GM08714 (cell line): ENCODE results near the gene CHRNB4.
"Not testable (repeated sequence)": the region's sequence is repeated elsewhere in the genome, so short reads cannot be mapped to it uniquely, and the experiment has no call there.

Source experiments
- H3K4me3 ChIP-seq: fragments of 200-500 bp; sonication (Bioruptor generic); 2 replicates; pipeline ENCODE4 v1.5.1; 2014; ENCODE audit warnings: mild to moderate bottlenecking, low read length, inconsistent platforms
- ZNF274 ChIP-seq: IDR thresholded peaks from 2 replicates; pipeline ENCODE4 v1.6.1; 2012; ENCODE audit warnings: mild to moderate bottlenecking, low read depth, low read length

Gene CHRNB4

DNA sequence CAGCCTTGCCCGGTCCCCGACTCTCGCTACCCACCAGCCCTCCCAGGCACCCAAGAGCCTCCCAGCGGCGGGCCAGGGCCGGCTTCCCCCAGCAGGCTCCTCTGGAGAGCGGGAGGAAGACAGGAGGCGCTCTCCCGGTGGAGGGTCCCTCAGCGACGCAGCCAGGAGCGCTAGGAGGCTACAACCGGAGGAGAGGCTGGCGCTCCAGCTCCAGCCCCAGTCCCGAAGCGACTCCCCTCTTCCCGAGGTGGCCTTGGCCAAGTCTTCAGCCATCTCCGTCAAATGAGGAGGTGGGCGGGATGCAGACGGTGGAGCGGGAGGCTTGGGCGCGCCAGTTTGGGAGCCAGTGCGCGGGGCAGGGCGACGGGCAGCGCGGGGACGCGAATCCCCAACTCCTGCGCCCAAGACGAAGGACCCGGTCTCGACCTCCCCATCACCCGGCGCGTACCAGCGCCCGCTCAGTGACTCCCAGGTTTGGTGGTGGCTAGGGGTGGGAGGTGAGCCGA lies 20.9 kb downstream of the CHRNB4 start:
- H3K4me3 ChIP-seq = no peak overlapping the region; the same call in 1 of the 2 replicates

DNA sequence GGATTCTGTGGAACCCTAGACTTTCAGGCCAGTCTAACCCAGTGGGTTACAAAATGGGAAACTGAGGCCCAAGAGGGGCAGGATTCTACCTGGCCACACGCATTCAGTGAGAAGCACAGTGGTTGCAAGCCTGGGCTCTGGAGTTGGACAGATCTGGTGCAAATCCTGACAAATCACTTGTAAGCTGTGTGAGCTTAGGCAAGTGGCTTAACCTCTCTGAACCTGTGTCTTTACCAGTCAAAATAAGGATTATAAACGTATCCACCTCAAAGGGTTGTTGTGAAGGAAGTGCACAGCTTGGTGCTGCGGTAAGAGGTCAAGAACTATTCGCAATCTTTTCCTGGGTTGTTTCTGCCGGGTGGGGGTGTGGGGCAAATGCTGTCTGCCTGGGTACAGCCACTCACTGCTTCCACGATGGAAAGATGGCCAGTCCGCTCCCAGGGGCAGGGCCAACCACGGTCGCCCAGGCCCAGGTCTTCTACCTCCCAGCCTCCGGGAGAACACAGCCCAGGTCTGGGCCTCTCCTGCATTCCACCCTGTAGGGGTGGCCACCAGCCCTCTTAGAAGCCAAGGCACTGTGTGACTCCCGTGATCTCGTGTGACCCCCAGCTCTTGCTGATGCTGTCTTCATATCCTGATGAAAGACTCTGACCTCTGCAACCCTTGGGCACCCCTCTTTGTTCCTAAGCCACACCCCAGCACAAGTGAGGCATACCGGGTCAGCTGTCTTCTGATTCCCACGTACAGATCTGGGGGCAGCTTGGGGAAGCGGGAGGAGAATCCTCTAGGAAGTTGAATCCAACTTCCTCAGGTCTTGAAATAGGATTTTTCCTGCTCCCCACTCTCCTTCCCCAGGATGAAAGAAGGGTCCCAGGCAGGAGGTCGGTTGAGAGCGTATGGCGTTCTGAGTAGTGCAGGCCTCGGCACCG lies 21.7 kb downstream of the CHRNB4 start:
- no peak for TF ChIP-seq ZNF274
- H3K4me3 ChIP-seq = no peak overlapping the region

More for the DNA sequence above, 20.9 kb downstream of the CHRNB4 start:
- TF ChIP-seq ZNF274 = no peak

DNA sequence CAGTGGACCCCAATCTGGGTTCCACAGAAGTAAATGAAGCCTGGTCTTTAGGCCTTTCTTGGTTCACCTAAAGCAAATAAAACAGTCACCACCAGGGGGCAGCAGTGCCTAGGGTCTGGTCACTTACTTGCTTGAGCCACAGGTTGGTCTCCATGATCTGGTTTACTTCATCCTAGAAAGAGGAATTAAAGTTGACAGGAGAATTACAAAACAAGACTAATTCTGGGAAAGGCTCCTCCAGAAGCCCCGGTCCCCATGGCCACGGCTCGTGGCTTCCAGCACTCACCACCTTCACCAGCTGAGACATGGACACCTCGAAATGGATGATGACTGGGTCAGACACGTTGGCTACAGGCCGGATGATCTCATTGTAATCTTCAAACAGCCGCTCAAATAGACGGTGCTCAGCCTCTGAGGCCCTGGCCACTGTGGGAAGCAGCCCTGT lies 22.5 kb downstream of the CHRNB4 start:
- no peak overlapping the region for H3K4me3 ChIP-seq
- TF ChIP-seq ZNF274 = no peak

DNA sequence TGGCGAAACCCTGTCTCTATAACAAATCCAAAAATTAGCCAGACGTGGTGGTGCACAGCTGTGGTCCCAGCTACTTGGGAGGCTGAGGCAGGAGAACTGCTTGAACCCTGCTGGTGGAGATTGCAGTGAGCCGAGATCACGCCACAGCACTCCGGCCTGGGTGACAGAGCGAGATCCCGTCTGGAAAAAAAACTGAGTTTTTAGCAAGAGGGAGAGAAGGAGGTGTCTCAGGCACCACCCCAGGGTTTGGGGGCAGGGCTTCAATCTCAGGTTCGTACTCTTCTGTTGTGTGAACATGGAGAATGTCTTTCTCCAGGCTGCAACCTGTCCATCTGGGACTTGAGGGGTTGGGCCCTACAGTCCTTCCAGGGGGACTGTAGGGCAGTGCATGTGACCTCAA lies 22.9 kb downstream of the CHRNB4 start:
- TF ChIP-seq ZNF274 = no peak
- H3K4me3 ChIP-seq = no peak overlapping the region

DNA sequence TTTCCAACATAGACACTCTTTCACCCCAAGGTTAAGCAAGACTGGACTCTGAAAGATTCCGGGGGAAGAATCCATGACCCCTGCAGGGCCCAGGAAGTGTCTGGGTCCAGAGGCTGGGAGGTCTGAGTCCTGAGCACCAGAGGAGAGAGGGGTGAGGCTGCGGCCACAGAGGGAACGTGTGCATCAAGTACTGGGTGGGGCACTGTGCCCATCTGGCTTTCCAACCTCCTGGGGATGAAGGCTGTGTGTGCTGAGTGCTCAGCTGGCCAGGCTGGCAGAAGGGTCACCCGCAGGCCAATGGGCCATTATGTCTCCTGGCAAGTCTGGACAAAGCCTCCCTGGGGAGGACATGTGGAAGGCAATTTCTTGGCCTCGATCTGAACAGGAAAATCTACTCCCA lies 23.5 kb downstream of the CHRNB4 start:
- H3K4me3 ChIP-seq = no peak overlapping the region
- no peak for TF ChIP-seq ZNF274

DNA sequence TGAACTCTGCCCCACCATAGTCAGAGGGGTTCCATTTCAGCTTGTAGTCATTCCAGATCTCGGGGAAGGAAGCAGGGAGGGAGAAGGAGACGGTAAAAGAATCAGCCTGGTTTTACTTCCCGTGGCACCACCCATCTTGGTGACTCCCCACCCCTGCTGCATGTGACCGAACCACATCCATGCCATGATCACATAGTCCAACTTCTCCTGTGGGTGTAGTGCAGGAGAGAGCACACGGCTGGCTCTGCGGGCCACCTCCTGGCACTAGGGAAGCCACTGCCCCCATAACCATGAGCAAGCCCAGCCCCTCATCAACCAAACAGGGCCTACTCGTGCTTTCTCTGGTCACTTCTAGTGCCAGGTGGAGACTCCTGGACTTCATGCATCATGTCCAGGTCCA lies 23.9 kb downstream of the CHRNB4 start:
- no peak for TF ChIP-seq ZNF274
- no peak overlapping the region for H3K4me3 ChIP-seq

DNA sequence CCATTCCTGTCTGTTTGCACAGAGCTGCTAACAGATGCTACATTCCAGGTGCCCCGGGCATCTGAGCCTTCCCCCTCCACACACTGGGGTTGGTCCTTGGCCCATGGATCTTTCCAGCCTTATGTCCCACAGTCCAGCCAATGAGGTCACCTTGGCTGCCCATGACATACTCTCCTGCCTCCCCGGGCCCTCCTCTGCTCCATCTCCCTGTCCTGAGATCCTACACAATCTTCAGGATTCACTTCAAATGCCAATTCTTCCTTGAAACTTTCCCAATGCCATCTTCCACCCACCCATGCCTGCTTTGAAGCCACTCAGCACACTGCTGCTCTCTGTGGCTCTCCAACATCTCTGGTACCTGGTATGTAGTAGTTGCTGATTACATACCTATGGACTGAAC lies 24.5 kb downstream of the CHRNB4 start:
- TF ChIP-seq ZNF274 = no peak
- no peak overlapping the region for H3K4me3 ChIP-seq

DNA sequence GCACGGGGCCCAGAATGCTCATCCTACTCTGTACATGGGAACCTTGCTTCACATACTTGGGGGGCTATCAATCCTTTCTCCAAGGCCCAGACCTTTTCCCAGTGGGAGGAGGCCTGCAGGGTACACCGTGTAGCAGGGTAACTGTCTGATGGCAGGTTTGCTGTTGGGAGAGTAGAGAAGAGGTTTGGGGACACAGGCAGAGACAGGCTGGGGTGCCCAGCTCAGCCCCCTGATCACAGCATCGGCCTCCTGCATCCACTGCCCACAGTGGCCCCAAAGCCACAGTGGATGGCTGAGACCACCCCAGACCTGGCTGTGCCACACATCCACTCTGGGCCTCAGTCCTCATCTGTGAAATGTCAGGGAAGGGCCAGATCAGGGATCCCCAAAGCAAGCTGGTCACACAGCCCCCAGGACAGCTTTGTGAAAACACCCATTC lies 25.8 kb downstream of the CHRNB4 start:
- no peak for TF ChIP-seq ZNF274

DNA sequence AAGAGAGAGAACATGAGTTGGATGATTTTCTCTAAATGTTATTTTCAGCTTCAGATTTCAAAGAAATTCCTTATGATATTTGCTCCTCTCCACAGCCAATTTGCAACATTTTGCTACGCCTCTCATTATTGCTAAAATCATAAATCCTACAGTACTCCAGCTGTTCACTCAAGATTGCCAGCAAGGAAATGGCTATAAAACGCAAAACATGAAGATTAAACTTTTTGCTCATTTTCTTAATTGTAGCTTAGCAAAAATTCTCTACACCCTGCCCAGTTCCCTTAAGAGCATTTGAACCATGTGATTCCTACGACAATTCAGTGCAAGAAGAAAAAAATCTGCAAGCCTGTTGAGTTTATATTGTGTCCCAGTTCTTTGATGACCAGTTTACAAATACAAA lies 27.0 kb downstream of the CHRNB4 start:
- no peak for TF ChIP-seq ZNF274
- no peak overlapping the region for H3K4me3 ChIP-seq

More for the DNA sequence above, 25.8 kb downstream of the CHRNB4 start:
- H3K4me3 ChIP-seq = no peak overlapping the region

DNA sequence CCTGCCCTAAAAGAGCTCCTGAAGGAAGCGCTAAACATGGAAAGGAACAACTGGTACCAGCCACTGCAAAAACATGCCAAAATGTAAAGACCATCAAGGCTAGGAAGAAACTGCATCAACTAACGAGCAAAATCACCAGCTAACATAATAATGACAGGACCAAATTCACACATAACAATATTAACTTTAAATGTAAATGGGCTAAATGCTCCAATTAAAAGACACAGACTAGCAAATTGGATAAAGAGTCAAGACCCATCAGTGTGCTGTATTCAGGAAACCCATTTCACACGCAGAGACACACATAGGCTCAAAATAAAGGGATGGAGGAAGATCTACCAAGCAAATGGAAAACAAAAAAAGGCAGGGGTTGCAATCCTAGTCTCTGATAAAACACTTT lies 31.5 kb downstream of the CHRNB4 start:
- H3K4me3 ChIP-seq = not testable (repeated sequence)

DNA sequence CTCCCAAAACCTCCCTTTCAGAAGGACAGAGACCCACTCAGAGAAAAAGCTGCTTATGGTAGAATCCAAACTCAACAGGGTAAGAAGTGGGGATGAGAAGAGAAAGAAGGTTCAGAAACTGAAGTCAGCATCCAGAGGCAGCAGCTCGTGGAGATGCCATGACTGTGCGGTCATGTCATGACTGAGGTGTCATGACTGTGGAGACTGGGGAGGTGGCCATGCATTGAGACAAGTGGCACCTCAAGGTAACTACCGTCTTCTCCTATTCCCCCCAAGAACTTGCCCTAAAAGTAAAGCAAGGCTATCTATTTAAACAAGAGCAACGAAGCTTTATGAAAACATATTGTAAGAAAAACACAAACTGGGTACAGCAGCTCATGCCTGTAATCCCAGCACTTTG lies 35.3 kb downstream of the CHRNB4 start:
- H3K4me3 ChIP-seq = no peak overlapping the region
- no peak for TF ChIP-seq ZNF274

DNA sequence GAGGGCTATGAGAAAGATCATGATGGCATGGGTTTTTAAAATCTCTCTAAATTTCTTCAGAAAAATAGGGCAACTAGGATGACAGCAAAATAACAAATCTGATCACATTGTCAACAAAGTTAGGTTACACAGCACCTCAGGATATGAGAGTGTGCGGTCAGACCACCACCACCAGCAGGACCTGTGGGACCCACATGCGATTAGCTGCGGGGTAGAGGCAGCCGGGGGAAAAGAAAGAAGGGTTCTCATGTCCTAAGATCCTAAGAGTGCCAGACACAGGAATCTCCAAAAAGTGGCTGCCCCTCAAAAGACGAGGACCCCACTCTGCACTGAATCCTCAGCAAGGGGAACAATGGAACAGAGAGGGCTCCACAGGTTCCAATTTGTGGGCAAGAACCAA lies 35.8 kb downstream of the CHRNB4 start:
- no peak for TF ChIP-seq ZNF274
- no peak overlapping the region for H3K4me3 ChIP-seq

DNA sequence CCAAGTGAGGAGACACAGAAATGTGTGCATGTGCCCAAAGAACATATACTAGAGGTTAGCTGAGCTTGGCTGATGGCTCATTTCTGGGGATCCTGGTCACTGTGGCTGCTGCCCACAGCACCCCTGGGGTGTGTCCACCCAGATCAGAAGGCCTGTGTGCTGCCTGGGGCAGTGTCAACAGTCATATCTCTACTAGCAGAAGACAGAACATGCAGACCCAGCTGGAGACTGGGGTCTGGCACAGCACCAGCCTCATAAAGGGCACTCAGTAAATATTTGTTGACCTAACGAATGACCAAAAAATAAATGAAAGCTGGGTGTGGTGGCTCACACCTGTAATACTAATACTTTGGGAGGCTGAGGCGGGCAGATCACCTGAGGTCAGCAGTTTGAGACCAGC lies 36.6 kb downstream of the CHRNB4 start:
- H3K4me3 ChIP-seq = no peak overlapping the region
- TF ChIP-seq ZNF274 = no peak

DNA sequence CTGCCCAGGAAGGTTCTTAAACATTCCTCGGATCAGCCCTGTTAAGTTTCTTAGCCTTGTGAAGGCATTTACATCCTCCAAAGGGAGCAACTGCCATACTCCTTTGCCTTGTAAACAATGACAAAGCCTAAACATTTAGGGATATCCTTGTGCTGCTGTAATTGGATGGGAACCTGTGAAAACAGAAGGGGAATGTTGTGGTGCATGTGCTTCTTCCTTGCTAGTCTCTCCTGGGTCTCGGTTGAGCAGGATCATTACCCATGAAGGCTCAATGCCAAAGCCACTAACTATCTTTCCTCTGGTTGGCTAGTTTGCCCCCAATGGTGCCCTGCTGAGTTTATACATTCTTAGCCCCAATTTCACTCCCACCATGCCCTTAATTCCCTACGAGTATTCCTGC lies 37.5 kb downstream of the CHRNB4 start:
- no peak overlapping the region for H3K4me3 ChIP-seq
- no peak for TF ChIP-seq ZNF274

DNA sequence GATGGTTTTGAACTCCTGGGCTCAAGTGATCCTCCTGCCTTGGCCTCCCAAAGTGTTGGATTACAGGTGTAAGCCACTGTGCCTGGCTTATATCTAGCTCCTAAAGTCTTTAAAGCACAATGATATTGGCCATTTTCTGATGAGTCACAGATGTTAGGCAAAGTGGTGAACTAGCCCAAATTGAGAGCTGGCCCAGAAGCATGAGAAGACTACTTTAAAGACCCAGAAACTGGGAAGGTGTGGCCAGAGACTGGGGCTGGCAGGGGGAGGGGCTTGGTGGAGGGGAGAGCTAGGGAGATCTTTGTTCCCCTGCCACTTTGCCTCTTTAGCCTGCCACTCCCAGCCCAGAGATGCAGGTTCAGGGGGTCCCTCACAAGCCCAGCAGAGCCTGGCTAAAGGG lies 41.8 kb downstream of the CHRNB4 start:
- TF ChIP-seq ZNF274 = no peak
- no peak overlapping the region for H3K4me3 ChIP-seq
